Measurements from ENCODE around the gene GALM. TPM values are rescaled to one million over a fixed set of nuclear protein-coding genes. Genes with fewer than 3 reads are reported as not detected.
"Not testable (repeated sequence)": the region's sequence is repeated elsewhere in the genome, so short reads cannot be mapped to it uniquely, and the experiment has no call there.

Gene GALM
- total RNA-seq, 6 experiments from 2014 or later: 26.2 to 47.9 (median 36.7) TPM

DNA sequence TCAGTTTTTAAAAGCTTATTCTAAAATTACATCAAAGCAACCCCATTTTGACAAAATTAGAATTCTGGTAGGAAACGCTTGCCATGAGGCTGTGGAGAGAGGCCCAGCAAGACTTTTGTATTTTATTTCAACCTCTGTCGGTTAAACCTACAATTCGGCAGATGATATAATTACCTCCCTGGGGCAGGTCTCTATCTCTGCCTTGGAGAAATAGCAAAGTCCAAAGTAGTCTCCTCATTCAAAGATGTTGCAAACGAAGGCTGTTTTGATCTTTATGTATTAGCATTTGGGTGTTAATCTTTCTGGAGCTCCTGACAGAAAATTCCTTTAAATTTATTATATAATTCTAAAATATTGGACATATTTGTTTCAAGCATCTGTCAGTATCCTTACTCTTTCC is 35.6 kb downstream of the GALM start:
- DNase-seq (no peak), ATAC-seq (no peak)
- Histone ChIP-seq H3K36me3 (peaks cover 0 to 4% (median 0%) of the 10 kb centered on the region in 4 donors), H3K4me3 (no peak overlapping the region), H3K27ac (no peak overlapping the region), H3K9me3 (no peaks in the 10 kb centered on the region), H3K4me1 (peaks cover 0 to 12% (median 3%) of the 10 kb centered on the region in 4 donors), H3K27me3 (no peaks in the 10 kb centered on the region)
- intact Hi-C loops (cut with DNase I): no loop called here
- 61% methylated on average over 4 of the region's 4 CpGs for WGBS (ENCODE audit: insufficient coverage, low coverage, low lambda C conversion rate, missing lambda C conversion rate)
- no peak for TF ChIP-seq POLR2A (IDR thresholded peaks at IDR 0.05)
- TF ChIP-seq, protein P1, sequence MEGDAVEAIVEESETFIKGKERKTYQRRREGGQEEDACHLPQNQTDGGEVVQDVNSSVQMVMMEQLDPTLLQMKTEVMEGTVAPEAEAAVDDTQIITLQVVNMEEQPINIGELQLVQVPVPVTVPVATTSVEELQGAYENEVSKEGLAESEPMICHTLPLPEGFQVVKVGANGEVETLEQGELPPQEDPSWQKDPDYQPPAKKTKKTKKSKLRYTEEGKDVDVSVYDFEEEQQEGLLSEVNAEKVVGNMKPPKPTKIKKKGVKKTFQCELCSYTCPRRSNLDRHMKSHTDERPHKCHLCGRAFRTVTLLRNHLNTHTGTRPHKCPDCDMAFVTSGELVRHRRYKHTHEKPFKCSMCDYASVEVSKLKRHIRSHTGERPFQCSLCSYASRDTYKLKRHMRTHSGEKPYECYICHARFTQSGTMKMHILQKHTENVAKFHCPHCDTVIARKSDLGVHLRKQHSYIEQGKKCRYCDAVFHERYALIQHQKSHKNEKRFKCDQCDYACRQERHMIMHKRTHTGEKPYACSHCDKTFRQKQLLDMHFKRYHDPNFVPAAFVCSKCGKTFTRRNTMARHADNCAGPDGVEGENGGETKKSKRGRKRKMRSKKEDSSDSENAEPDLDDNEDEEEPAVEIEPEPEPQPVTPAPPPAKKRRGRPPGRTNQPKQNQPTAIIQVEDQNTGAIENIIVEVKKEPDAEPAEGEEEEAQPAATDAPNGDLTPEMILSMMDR (IDR thresholded peaks at IDR 0.05): no peak

DNA sequence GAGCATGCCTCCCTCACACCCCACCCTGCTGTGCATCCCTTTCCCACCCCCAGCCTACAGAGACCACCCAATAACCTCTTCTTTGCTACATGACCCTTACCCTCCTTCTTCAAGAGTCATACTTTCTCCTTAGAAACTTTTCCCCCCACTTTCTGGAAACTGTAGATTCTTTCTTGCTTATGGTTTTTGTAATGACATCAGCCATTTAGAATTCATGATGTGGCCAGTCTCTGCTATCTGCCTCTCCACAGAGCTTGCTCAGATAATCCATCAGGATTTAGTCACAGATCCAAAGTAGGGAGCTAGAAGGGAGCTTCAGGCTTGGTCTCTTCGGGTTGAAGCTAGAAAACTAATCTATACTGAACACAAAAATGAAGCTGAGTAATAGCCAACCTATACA is 36.5 kb downstream of the GALM start:
- Histone ChIP-seq H3K9me3 (no peaks in the 10 kb centered on the region), H3K4me1 (peaks cover 0 to 12% (median 3%) of the 10 kb centered on the region in 4 donors), H3K27me3 (no peaks in the 10 kb centered on the region), H3K4me3 (no peak overlapping the region), H3K27ac (no peak overlapping the region), H3K36me3 (peaks cover 0 to 4% (median 0%) of the 10 kb centered on the region in 4 donors)
- TF ChIP-seq, protein P1 (IDR thresholded peaks at IDR 0.05): no peak
- TF ChIP-seq POLR2A (IDR thresholded peaks at IDR 0.05): no peak
- WGBS (ENCODE audit: insufficient coverage, low coverage, low lambda C conversion rate, missing lambda C conversion rate): 57% methylated on average over 1 of the region's 1 CpG
- ATAC-seq (no peak), DNase-seq (no peak)
- intact Hi-C loops (cut with DNase I): no loop called here

DNA sequence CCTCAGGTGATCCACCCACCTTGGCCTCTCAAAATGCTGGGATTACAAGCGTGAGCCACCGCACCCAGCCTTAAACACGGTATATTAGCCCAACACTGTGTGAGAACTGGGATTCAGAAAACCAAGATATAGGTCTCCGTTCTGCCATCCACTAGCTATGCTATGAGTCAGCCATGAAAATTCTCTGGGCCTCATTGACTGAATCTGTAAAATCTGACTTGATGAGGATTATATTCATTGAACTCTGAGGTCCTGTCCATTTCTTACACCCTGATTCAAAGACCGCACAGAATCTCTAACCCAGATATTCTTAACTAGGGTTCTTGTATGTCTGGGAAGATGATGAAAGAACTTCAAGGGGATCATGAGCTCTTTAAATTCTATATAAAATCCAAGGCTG is 37.4 kb downstream of the GALM start:
- H3K27me3 ChIP-seq; H3K36me3 ChIP-seq; H3K9me3 ChIP-seq; DNase-seq; ATAC-seq; H3K4me3 ChIP-seq; intact Hi-C loops (cut with DNase I); H3K27ac ChIP-seq: not testable (repeated sequence)
- H3K4me1 ChIP-seq: peaks cover 0 to 12% (median 2%) of the 10 kb centered on the region in 4 donors
- WGBS (ENCODE audit: insufficient coverage, low coverage, low lambda C conversion rate, missing lambda C conversion rate): 100% methylated on average over 5 of the region's 5 CpGs

DNA sequence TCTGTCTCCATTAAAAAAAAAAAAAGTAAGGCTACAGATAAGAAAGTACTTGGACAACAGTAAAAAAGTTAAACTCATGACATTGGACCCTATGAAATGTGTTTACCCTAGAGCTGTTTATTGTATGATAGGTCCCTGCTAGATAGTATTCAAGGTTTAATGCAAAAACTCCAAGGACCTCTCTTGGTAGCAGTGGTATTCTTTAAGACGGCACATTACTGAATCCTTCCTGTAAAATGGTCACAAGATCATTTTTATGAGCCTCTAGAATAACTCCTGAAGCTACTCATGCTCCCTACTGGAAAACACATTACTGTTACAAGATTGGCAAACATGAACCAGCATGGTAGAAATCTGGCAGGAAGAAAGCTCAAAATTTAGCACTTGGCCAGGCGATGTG is 38.8 kb downstream of the GALM start:
- no peaks in the 10 kb centered on the region for H3K9me3 ChIP-seq
- intact Hi-C loops (cut with DNase I): no loop called here
- H3K36me3 ChIP-seq: peaks cover 0 to 2% (median 0%) of the 10 kb centered on the region in 4 donors
- H3K4me1 ChIP-seq: peaks cover 0 to 12% (median 0%) of the 10 kb centered on the region in 4 donors
- no peak overlapping the region for H3K27ac ChIP-seq
- 100% methylated on average over 2 of the region's 2 CpGs for WGBS (ENCODE audit: insufficient coverage, low coverage, low lambda C conversion rate, missing lambda C conversion rate)
- TF ChIP-seq, protein P1 (IDR thresholded peaks at IDR 0.05): no peak
- no peak for TF ChIP-seq POLR2A (IDR thresholded peaks at IDR 0.05)
- DNase-seq (no peak), ATAC-seq (no peak)
- no peak overlapping the region for H3K4me3 ChIP-seq
- no peaks in the 10 kb centered on the region for H3K27me3 ChIP-seq

DNA sequence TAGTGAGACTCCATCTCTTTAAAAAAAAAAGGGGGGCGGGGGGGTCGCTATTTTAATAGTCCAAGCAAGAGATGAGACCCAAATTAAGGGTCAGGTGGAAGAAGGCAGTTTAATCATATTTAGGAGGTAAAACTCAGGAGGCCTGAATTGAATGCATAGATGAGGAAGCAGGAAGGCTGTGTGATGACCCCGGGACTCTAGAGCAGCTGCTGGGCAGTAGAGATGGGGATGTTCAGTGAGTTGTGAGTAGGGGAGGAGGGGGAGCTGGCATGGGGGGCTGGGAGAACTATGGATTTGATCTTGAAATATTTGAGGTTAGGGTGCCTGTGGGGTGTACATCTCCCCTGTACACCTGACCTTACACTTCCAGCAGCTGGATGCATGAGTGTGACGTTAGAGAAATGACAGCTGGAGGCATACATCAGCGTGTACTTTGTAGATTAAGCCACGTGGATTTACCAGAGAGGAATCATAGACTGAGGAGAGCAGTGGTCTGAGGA is 41.0 kb downstream of the GALM start:
- intact Hi-C loops (cut with DNase I): no loop called here
- DNase-seq: no peak
- TF ChIP-seq, protein P1 (IDR thresholded peaks at IDR 0.05): no peak
- TF ChIP-seq POLR2A (IDR thresholded peaks at IDR 0.05): no peak
- Histone ChIP-seq H3K27me3 (no peaks in the 10 kb centered on the region), H3K4me1 (no peaks in the 10 kb centered on the region), H3K4me3 (no peak overlapping the region), H3K9me3 (no peaks in the 10 kb centered on the region), H3K27ac (no peak overlapping the region), H3K36me3 (peaks cover 0 to 7% (median 0%) of the 10 kb centered on the region in 4 donors)
- no peak for ATAC-seq
- WGBS (ENCODE audit: insufficient coverage, low coverage, low lambda C conversion rate, missing lambda C conversion rate): 84% methylated on average over 4 of the region's 6 CpGs

DNA sequence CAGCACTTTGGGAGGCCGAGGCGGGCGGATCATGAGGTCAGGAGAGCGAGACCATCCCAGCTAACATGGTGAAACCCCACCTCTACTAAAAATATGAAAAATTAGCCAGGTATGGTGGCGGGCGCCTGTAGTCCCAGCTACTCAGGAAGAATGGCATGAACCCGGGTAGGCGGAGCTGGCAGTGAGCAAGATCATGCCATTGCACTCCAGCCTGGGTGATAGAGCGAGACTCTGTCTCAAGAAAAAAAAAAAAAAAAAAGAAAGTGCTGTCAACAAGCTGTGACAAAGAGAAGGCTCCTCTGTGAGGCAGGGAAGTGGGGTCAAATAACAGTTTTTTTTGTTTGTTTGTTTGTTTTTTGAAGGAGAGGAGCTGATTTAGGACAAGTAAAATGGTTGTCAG is 42.6 kb downstream of the GALM start:
- ATAC-seq; intact Hi-C loops (cut with DNase I); DNase-seq; H3K4me3 ChIP-seq; H3K9me3 ChIP-seq; H3K27ac ChIP-seq; H3K4me1 ChIP-seq; H3K36me3 ChIP-seq; H3K27me3 ChIP-seq: not testable (repeated sequence)
- 82% methylated on average over 9 of the region's 9 CpGs for WGBS (ENCODE audit: insufficient coverage, low coverage, low lambda C conversion rate, missing lambda C conversion rate)

Measured in right lobe of liver (tissue), 6 donors.